HepG2 (cell line): ENCODE measurements around the gene PAXX. TPM values are rescaled to one million over a fixed set of nuclear protein-coding genes. Genes with fewer than 3 reads are reported as not detected.

Source experiments
- ATAC-seq: fragments of 200-7000 bp; cut with Tn5 transposase; 3 replicates; pipeline ENCODE4 v1.9.1; 2020; ENCODE audit warnings: mild to moderate bottlenecking, moderate library complexity
- BruUV-seq: library from RNA; stranded (reverse); fragments of 400-500 nt; replicated peaks from 2 replicates; lab custom pipeline; 2021; lab: Mats Ljungman, UMichigan
- CTCF ChIA-PET: fragments of 300-600 bp; formaldehyde crosslinking; extraction: SDS; loops from one replicate; lab custom pipeline; 2021; ENCODE audit warnings: low total read pairs, inconsistent platforms, low intra/inter-chr PET ratio; lab: Yijun Ruan, JAX
- POLR2A ChIA-PET: fragments of 350-600 bp; sonication (Branson Sonifier 250); formaldehyde crosslinking; loops from one replicate; lab custom pipeline; 2020; ENCODE audit warnings: antibody characterized with exemption, inconsistent platforms; lab: Yijun Ruan, JAX
- DNase-seq: peaks from one replicate; pipeline ENCODE4 v3.0.0-alpha.2; 2015; ENCODE audit warnings: low spot score
- FAIRE-seq: peaks from 3 replicates; lab custom pipeline; 2011; peaks lifted over from hg19 to GRCh38; lab: Jason Lieb, UNC
- H2AFZ ChIP-seq: one replicate; pipeline ENCODE4 v1.6.1; 2011; ENCODE audit warnings: low read length, inconsistent platforms
- H3K27ac ChIP-seq: fragments of 300-600 bp; 3 replicates; pipeline ENCODE4 v1.8.0; 2011; ENCODE audit warnings: mixed run types, mild to moderate bottlenecking, mixed read lengths, low read length, inconsistent platforms; ENCODE audit not compliant: insufficient read depth; ENCODE audit errors: extremely low read length
- H3K27me3 ChIP-seq, 2 experiments: fragments of 200-600 bp in 1 of 2; 2 replicates in 1 of 2; 3 replicates in 1 of 2; pipeline versions ENCODE4 v1.6.0 to v1.8.0; 2011; ENCODE audit warnings: low read length in 2 of 2, mild to moderate bottlenecking in 2 of 2, moderate library complexity in 2 of 2, inconsistent platforms in 1 of 2; ENCODE audit not compliant: insufficient read depth in 2 of 2, control insufficient read depth in 1 of 2
- H3K36me3 ChIP-seq, 2 experiments: fragments of 200-600 bp in 1 of 2; replicated peaks in 1 of 2; 2 replicates in 1 of 2; 3 replicates in 1 of 2; pipeline versions ENCODE4 v1.5.1 to v1.8.0; 2011; ENCODE audit warnings: low read length in 2 of 2, inconsistent platforms in 1 of 2; ENCODE audit not compliant: insufficient read depth in 2 of 2, control insufficient read depth in 1 of 2
- H3K4me1 ChIP-seq: 2 replicates; pipeline ENCODE4 v1.5.1; 2012; ENCODE audit warnings: low read length, inconsistent platforms; ENCODE audit not compliant: insufficient read depth
- H3K4me2 ChIP-seq: 2 replicates; pipeline ENCODE4 v1.6.0; 2011; ENCODE audit warnings: low read depth, low read length, inconsistent platforms
- H3K4me3 ChIP-seq, 3 experiments: fragments of 200-600 bp in 1 of 3; sonication (generic), shearing (Covaris generic) in 1 of 3; replicated peaks in 1 of 3; 2 replicates each; pipeline ENCODE4 v1.5.1; 2011 to 2016; ENCODE audit warnings: low read length in 3 of 3, inconsistent platforms in 2 of 3, low read depth in 2 of 3, mild to moderate bottlenecking in 2 of 3, control low read depth in 1 of 3, mixed read lengths in 1 of 3; ENCODE audit not compliant: insufficient read depth in 1 of 3
- H3K79me2 ChIP-seq: one replicate; pipeline ENCODE4 v1.6.1; 2011; ENCODE audit warnings: low read length, inconsistent platforms; ENCODE audit not compliant: insufficient read depth
- H3K9ac ChIP-seq: 2 replicates; pipeline ENCODE4 v1.6.0; 2011; ENCODE audit warnings: mild to moderate bottlenecking, low read depth, low read length, inconsistent platforms; ENCODE audit not compliant: insufficient read depth
- H3K9me3 ChIP-seq: 2 replicates; pipeline ENCODE4 v1.5.1; 2012; ENCODE audit warnings: mild to moderate bottlenecking, low read length
- H4K20me1 ChIP-seq: 2 replicates; pipeline ENCODE4 v1.6.0; 2011; ENCODE audit warnings: inconsistent platforms, mild to moderate bottlenecking, low read length, moderate library complexity; ENCODE audit not compliant: insufficient read depth
- KDM5B ChIP-seq: sonication (generic); formaldehyde crosslinking; IDR thresholded peaks from 2 replicates; pipeline ENCODE4 v1.4.0; 2020; ENCODE audit warnings: missing genetic modification reagents, mild to moderate bottlenecking, borderline replicate concordance
- SETDB1 ChIP-seq: sonication (generic); formaldehyde crosslinking; IDR thresholded peaks from 2 replicates; pipeline ENCODE4 v1.5.1; 2020; ENCODE audit warnings: missing genetic modification reagents, mild to moderate bottlenecking, borderline replicate concordance
- SPEN ChIP-seq: sonication (generic); formaldehyde crosslinking; IDR thresholded peaks from 2 replicates; pipeline ENCODE4 v1.5.1; 2020; ENCODE audit warnings: low read depth, mild to moderate bottlenecking, missing genetic modification reagents
- SUZ12 ChIP-seq: fragments of 150-350 bp; IDR thresholded peaks from 2 replicates; pipeline ENCODE4 v1.6.1; 2014; ENCODE audit warnings: low read depth, low read length
- ZNF468 ChIP-seq: sonication (generic); formaldehyde crosslinking; IDR thresholded peaks from 2 replicates; pipeline ENCODE4 v1.8.0; 2022; ENCODE audit warnings: mild to moderate bottlenecking, moderate library complexity, missing genetic modification reagents
- ZNF672 ChIP-seq: sonication (generic); formaldehyde crosslinking; IDR thresholded peaks from 2 replicates; pipeline ENCODE4 v1.8.1; 2022; ENCODE audit warnings: missing genetic modification reagents
- WGBS: methylation state at CpG from one replicate; pipeline ENCODE4 v1.1.6; 2017; ENCODE audit warnings: low lambda C conversion rate; 5-methylcytosine and 5-hydroxymethylcytosine counted together
- in situ Hi-C: cut with HindIII; loops from 2 replicates; pipeline ENCODE4 v1.10.0; 2017; ENCODE audit warnings: low pct_unique_long_range_greater_than_20kb; ENCODE audit not compliant: extremely low pct_ligation_motif_present
- intact Hi-C: fragments of 100-400 bp; cut with micrococcal nuclease; formaldehyde crosslinking; loops from one replicate; pipeline ENCODE4 v1.10.0; 2022; ENCODE audit not compliant: unreplicated experiment
- polyA plus RNA-seq, 8 experiments: library from polyadenylated mRNA; depleted of rRNA in 3 of 8; stranded (reverse) in 7 of 8; unstranded in 1 of 8; fragments of >200 nt; fragmentation: Illumina TruSeq in 4 of 8; extraction: Trizol in 4 of 8; gene quantifications; 2 replicates each; pipeline versions ENCODE4 v1.2.1 to v1.2.3, GENCODE V29; 2011 to 2016; ENCODE audit warnings: low read depth in 4 of 8, missing spikeins in 1 of 8, mixed read lengths in 1 of 8; ENCODE audit not compliant: insufficient read depth in 1 of 8
- total RNA-seq, 5 experiments: library from RNA; depleted of rRNA; stranded (reverse); fragments of >200 nt; fragmentation: Illumina TruSeq; extraction: Trizol; gene quantifications; 2 replicates each; pipeline ENCODE4 v1.2.3, GENCODE V29; 2016; ENCODE audit warnings: low read depth in 1 of 5
- TF ChIP-seq, protein P1 (sequence below): sonication (generic); formaldehyde crosslinking; conservative IDR thresholded peaks from 2 replicates; pipeline ENCODE4 v1.4.0; 2020; ENCODE audit warnings: mild to moderate bottlenecking, missing genetic modification reagents, moderate library complexity
- TF ChIP-seq, protein P2 (sequence below): sonication (generic); formaldehyde crosslinking; IDR thresholded peaks from 2 replicates; pipeline ENCODE4 v1.5.1; 2020; ENCODE audit warnings: mild to moderate bottlenecking, missing genetic modification reagents, moderate library complexity
- TF ChIP-seq, protein P3 (sequence below): sonication (generic); formaldehyde crosslinking; IDR thresholded peaks from 2 replicates; pipeline ENCODE4 v1.5.0; 2020; ENCODE audit warnings: mild to moderate bottlenecking, missing genetic modification reagents, moderate library complexity
- TF ChIP-seq, protein P4 (sequence below): sonication (generic); formaldehyde crosslinking; IDR thresholded peaks from 2 replicates; pipeline ENCODE4 v1.5.0; 2020; ENCODE audit warnings: mild to moderate bottlenecking, missing genetic modification reagents
- TF ChIP-seq, protein P5 (sequence below): sonication (generic); formaldehyde crosslinking; IDR thresholded peaks from 2 replicates; pipeline ENCODE4 v1.4.0; 2020; ENCODE audit warnings: mild to moderate bottlenecking, missing genetic modification reagents

PAXX gene
- total and polyA plus RNA-seq, 2 of the 13 experiments (the other 11 are each of a cell fraction or from before 2014, with no cell fraction given), result 14.0 to 31.9 TPM

DNA sequence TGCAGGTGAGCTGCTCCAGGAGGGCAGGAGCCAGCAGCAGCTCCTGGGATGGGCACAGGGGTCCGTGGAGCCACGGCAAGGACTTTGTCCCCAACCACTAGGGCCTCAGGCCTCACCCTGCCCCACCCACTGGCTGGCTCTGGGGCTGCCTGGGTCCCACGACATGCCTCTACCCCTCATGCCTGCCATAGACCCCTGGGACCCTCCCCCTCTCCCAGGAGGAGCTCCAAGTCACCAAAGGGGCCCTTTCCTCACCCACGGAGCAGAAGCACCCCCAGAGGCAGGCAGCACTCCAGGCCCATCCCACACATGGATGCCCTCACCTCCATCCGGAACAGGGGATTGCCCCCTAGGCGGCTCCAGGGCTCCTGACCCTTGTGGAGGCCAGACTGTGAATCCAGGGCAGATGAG lies 29.4 kb downstream of the PAXX start:
- no peak overlapping the region for H3K4me3 ChIP-seq
- in situ Hi-C loops (no loop called here), intact Hi-C loops (no loop called here)
- BruUV-seq, result no TSS peak
- H3K27ac ChIP-seq, result peak overlapping the region; percentile 33
- H3K9me3 ChIP-seq, result no peaks in the 10 kb centered on the region
- H3K4me1 ChIP-seq, result peaks cover 50% of the 10 kb centered on the region
- H3K27me3 ChIP-seq, result no peaks in the 10 kb centered on the region
- no peaks in the 10 kb centered on the region for H4K20me1 ChIP-seq
- POLR2A ChIA-PET, result interaction anchor here (0.6 to 1.7 kb wide), 7 partner anchors 20 to 222 kb away, joined by 3 to 6 read pairs (median 5); partner anchors contain the start of genes CLIC3 and PAXX
- WGBS, result 55% methylated on average over 2 of the region's 6 CpGs
- H3K9ac ChIP-seq, result no peak overlapping the region
- 0 out of 2 replicates have a peak overlapping the region, but pooled peaks have one; percentile 29 for H3K4me2 ChIP-seq
- CTCF ChIA-PET, result no interaction called here
- no peaks in the 10 kb centered on the region for H3K36me3 ChIP-seq
- ATAC-seq (peak; percentile 54), DNase-seq (peak; percentile 51), FAIRE-seq (no peak)
- H2AFZ ChIP-seq, result no peak overlapping the region
- no peaks in the 10 kb centered on the region for H3K79me2 ChIP-seq
- TF ChIP-seq SPEN (CRISPR knock-in tag), result no peak
- TF ChIP-seq, protein P1, sequence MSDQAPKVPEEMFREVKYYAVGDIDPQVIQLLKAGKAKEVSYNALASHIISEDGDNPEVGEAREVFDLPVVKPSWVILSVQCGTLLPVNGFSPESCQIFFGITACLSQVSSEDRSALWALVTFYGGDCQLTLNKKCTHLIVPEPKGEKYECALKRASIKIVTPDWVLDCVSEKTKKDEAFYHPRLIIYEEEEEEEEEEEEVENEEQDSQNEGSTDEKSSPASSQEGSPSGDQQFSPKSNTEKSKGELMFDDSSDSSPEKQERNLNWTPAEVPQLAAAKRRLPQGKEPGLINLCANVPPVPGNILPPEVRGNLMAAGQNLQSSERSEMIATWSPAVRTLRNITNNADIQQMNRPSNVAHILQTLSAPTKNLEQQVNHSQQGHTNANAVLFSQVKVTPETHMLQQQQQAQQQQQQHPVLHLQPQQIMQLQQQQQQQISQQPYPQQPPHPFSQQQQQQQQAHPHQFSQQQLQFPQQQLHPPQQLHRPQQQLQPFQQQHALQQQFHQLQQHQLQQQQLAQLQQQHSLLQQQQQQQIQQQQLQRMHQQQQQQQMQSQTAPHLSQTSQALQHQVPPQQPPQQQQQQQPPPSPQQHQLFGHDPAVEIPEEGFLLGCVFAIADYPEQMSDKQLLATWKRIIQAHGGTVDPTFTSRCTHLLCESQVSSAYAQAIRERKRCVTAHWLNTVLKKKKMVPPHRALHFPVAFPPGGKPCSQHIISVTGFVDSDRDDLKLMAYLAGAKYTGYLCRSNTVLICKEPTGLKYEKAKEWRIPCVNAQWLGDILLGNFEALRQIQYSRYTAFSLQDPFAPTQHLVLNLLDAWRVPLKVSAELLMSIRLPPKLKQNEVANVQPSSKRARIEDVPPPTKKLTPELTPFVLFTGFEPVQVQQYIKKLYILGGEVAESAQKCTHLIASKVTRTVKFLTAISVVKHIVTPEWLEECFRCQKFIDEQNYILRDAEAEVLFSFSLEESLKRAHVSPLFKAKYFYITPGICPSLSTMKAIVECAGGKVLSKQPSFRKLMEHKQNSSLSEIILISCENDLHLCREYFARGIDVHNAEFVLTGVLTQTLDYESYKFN (CRISPR knock-in tag), result 0 out of 2 replicates have a peak, but pooled peaks have one; percentile 6
- TF ChIP-seq, protein P2, sequence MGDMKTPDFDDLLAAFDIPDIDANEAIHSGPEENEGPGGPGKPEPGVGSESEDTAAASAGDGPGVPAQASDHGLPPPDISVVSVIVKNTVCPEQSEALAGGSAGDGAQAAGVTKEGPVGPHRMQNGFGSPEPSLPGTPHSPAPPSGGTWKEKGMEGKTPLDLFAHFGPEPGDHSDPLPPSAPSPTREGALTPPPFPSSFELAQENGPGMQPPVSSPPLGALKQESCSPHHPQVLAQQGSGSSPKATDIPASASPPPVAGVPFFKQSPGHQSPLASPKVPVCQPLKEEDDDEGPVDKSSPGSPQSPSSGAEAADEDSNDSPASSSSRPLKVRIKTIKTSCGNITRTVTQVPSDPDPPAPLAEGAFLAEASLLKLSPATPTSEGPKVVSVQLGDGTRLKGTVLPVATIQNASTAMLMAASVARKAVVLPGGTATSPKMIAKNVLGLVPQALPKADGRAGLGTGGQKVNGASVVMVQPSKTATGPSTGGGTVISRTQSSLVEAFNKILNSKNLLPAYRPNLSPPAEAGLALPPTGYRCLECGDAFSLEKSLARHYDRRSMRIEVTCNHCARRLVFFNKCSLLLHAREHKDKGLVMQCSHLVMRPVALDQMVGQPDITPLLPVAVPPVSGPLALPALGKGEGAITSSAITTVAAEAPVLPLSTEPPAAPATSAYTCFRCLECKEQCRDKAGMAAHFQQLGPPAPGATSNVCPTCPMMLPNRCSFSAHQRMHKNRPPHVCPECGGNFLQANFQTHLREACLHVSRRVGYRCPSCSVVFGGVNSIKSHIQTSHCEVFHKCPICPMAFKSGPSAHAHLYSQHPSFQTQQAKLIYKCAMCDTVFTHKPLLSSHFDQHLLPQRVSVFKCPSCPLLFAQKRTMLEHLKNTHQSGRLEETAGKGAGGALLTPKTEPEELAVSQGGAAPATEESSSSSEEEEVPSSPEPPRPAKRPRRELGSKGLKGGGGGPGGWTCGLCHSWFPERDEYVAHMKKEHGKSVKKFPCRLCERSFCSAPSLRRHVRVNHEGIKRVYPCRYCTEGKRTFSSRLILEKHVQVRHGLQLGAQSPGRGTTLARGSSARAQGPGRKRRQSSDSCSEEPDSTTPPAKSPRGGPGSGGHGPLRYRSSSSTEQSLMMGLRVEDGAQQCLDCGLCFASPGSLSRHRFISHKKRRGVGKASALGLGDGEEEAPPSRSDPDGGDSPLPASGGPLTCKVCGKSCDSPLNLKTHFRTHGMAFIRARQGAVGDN (CRISPR knock-in tag), result no peak
- no peak for TF ChIP-seq SUZ12
- TF ChIP-seq ZNF672 (CRISPR knock-in tag), result 0 out of 2 replicates have a peak, but pooled peaks have one; percentile 46
- TF ChIP-seq SETDB1 (CRISPR knock-in tag), result no peak
- no peak for TF ChIP-seq ZNF468 (CRISPR knock-in tag)
- TF ChIP-seq KDM5B (CRISPR knock-in tag), result 0 out of 2 replicates have a peak, but pooled peaks have one; percentile 28
- TF ChIP-seq, protein P3, sequence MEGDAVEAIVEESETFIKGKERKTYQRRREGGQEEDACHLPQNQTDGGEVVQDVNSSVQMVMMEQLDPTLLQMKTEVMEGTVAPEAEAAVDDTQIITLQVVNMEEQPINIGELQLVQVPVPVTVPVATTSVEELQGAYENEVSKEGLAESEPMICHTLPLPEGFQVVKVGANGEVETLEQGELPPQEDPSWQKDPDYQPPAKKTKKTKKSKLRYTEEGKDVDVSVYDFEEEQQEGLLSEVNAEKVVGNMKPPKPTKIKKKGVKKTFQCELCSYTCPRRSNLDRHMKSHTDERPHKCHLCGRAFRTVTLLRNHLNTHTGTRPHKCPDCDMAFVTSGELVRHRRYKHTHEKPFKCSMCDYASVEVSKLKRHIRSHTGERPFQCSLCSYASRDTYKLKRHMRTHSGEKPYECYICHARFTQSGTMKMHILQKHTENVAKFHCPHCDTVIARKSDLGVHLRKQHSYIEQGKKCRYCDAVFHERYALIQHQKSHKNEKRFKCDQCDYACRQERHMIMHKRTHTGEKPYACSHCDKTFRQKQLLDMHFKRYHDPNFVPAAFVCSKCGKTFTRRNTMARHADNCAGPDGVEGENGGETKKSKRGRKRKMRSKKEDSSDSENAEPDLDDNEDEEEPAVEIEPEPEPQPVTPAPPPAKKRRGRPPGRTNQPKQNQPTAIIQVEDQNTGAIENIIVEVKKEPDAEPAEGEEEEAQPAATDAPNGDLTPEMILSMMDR (CRISPR knock-in tag), result 0 out of 2 replicates have a peak, but pooled peaks have one; percentile 17
- TF ChIP-seq, protein P4, sequence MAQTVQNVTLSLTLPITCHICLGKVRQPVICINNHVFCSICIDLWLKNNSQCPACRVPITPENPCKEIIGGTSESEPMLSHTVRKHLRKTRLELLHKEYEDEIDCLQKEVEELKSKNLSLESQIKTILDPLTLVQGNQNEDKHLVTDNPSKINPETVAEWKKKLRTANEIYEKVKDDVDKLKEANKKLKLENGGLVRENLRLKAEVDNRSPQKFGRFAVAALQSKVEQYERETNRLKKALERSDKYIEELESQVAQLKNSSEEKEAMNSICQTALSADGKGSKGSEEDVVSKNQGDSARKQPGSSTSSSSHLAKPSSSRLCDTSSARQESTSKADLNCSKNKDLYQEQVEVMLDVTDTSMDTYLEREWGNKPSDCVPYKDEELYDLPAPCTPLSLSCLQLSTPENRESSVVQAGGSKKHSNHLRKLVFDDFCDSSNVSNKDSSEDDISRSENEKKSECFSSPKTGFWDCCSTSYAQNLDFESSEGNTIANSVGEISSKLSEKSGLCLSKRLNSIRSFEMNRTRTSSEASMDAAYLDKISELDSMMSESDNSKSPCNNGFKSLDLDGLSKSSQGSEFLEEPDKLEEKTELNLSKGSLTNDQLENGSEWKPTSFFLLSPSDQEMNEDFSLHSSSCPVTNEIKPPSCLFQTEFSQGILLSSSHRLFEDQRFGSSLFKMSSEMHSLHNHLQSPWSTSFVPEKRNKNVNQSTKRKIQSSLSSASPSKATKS (CRISPR knock-in tag), result no peak
- TF ChIP-seq, protein P5, sequence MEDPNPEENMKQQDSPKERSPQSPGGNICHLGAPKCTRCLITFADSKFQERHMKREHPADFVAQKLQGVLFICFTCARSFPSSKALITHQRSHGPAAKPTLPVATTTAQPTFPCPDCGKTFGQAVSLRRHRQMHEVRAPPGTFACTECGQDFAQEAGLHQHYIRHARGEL (CRISPR knock-in tag), result no peak
